ENCODE results near the gene PSMD2.

The PSMD2 gene

DNA sequence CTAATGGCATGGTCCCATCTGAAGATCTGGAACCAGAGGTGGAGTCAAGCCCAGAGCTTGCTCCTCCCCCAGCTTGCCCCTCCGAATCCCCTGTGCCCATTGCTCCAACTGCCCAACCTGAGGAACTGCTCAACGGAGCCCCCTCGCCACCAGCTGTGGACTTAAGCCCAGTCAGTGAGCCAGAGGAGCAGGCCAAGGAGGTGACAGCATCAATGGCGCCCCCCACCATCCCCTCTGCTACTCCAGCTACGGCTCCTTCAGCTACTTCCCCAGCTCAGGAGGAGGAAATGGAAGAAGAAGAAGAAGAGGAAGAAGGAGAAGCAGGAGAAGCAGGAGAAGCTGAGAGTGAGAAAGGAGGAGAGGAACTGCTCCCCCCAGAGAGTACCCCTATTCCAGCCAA lies 22.6 kb downstream of the PSMD2 start:
- in situ Hi-C loops (cut with HindIII; ENCODE audit: low sequenced_read_pairs): no loop called here
- DNase-seq (ENCODE audit: low read depth): no peak
- H3K4me3 ChIP-seq (ENCODE audit: low read depth, low read length): no peak overlapping the region
- TF ChIP-seq, protein P1, sequence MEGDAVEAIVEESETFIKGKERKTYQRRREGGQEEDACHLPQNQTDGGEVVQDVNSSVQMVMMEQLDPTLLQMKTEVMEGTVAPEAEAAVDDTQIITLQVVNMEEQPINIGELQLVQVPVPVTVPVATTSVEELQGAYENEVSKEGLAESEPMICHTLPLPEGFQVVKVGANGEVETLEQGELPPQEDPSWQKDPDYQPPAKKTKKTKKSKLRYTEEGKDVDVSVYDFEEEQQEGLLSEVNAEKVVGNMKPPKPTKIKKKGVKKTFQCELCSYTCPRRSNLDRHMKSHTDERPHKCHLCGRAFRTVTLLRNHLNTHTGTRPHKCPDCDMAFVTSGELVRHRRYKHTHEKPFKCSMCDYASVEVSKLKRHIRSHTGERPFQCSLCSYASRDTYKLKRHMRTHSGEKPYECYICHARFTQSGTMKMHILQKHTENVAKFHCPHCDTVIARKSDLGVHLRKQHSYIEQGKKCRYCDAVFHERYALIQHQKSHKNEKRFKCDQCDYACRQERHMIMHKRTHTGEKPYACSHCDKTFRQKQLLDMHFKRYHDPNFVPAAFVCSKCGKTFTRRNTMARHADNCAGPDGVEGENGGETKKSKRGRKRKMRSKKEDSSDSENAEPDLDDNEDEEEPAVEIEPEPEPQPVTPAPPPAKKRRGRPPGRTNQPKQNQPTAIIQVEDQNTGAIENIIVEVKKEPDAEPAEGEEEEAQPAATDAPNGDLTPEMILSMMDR (IDR thresholded peaks at IDR 0.05; ENCODE audit: low read depth, low read length, missing control alignments): no peak

DNA sequence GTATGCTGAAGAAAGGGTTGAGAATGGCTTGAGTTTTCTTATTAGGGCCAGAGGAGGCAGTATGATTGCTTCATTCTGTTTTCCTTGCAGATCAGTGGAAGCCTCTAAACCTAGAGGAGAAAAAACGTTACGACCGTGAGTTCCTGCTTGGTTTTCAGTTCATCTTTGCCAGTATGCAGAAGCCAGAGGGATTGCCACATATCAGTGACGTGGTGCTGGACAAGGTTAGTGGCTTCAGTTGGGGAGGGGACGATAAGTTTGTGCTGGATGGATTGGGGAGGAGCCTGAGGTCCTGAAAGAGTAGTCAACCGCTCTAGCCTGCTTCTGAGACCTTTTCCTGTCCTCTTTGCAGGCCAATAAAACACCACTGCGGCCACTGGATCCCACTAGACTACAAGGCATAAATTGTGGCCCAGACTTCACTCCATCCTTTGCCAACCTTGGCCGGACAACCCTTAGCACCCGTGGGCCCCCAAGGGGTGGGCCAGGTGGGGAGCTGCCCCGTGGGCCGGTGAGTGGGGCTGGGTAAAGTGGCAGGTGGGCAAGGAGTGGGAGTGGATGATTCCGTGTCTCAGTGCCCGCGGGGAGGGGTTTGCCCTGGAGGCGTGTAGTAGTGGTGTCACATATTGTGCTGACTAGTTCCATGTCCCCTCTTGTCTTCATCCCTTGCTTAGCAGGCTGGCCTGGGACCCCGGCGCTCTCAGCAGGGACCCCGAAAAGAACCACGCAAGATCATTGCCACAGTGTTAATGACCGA lies 23.9 kb downstream of the PSMD2 start:
- no peak for DNase-seq (ENCODE audit: low read depth)
- in situ Hi-C loops (cut with HindIII; ENCODE audit: low sequenced_read_pairs): no loop called here
- H3K4me3 ChIP-seq (ENCODE audit: low read depth, low read length): no peak overlapping the region
- TF ChIP-seq, protein P1 (IDR thresholded peaks at IDR 0.05; ENCODE audit: low read depth, low read length, missing control alignments): no peak

DNA sequence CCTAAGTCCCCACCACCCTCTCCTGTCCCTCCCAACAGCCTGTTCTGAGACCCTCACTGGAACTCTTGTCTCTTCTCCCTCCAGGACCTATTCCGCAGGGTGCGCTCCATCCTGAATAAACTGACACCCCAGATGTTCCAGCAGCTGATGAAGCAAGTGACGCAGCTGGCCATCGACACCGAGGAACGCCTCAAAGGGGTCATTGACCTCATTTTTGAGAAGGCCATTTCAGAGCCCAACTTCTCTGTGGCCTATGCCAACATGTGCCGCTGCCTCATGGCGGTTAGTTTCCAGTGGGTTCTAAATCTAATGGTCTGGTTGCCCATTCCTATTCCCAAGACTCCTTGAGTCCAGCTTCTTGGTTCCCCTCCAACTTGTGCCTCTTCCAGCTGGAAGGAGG lies 24.7 kb downstream of the PSMD2 start:
- in situ Hi-C loops (cut with HindIII; ENCODE audit: low sequenced_read_pairs): no loop called here
- no peak overlapping the region for H3K4me3 ChIP-seq (ENCODE audit: low read depth, low read length)
- TF ChIP-seq, protein P1 (IDR thresholded peaks at IDR 0.05; ENCODE audit: low read depth, low read length, missing control alignments): no peak
- DNase-seq (ENCODE audit: low read depth): no peak

DNA sequence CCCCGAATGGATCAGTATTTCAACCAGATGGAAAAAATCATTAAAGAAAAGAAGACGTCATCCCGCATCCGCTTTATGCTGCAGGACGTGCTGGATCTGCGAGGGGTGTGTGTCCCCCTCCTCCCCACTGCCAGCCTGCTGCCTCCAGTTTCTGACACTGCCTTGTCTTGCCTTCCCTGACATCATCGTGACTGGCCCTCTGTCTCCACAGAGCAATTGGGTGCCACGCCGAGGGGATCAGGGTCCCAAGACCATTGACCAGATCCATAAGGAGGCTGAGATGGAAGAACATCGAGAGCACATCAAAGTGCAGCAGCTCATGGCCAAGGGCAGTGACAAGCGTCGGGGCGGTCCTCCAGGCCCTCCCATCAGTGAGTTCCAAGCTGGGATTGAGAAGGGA lies 26.2 kb downstream of the PSMD2 start:
- in situ Hi-C loops (cut with HindIII; ENCODE audit: low sequenced_read_pairs): no loop called here
- no peak overlapping the region for H3K4me3 ChIP-seq (ENCODE audit: low read depth, low read length)
- TF ChIP-seq, protein P1 (IDR thresholded peaks at IDR 0.05; ENCODE audit: low read depth, low read length, missing control alignments): no peak
- no peak for DNase-seq (ENCODE audit: low read depth)

DNA sequence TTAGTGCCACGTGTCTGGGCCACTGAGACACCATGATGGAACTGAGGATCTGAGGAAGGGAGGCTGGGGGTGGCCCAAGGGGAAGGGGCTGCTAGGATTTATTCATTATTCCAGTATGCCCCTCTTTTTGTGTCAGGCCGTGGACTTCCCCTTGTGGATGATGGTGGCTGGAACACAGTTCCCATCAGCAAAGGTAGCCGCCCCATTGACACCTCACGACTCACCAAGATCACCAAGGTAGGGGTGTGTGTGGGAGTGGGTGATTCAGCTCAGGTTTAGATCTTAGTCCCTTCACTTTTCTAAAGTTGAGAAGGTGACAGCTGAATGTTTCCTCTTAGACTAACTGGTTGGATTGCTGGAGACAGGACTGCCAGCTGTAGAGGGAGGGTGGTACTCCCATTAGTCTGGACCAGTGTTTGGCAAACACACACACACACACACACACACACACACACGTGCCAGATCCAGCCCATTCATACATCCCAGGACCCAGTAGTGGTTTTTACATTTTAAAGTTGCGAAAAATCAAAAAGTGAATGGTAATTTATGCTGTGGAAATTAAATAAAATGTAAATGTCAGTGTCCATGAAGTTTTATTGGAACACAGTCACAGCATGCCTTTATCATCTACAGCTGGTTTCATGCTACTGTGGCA lies 26.8 kb downstream of the PSMD2 start:
- DNase-seq (ENCODE audit: low read depth): no peak
- in situ Hi-C loops (cut with HindIII; ENCODE audit: low sequenced_read_pairs): no loop called here
- TF ChIP-seq, protein P1 (IDR thresholded peaks at IDR 0.05; ENCODE audit: low read depth, low read length, missing control alignments): no peak
- H3K4me3 ChIP-seq (ENCODE audit: low read depth, low read length): no peak overlapping the region

DNA sequence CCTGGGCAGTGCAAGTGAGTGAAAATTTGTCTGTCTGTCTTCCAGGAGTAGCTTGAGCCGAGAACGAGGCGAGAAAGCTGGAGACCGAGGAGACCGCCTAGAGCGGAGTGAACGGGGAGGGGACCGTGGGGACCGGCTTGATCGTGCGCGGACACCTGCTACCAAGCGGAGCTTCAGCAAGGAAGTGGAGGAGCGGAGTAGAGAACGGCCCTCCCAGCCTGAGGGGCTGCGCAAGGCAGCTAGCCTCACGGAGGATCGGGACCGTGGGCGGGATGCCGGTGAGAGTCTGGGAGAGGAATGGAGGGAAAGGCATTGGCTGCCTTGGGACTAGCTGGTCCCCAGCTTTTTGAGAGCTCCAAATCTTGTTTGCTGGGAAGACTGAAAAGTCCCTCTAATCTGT lies 28.1 kb downstream of the PSMD2 start:
- in situ Hi-C loops (cut with HindIII; ENCODE audit: low sequenced_read_pairs): no loop called here
- TF ChIP-seq, protein P1 (IDR thresholded peaks at IDR 0.05; ENCODE audit: low read depth, low read length, missing control alignments): no peak
- DNase-seq (ENCODE audit: low read depth): no peak
- H3K4me3 ChIP-seq (ENCODE audit: low read depth, low read length): no peak overlapping the region
